ENCODE measurements around the gene CEACAM21. TPM values are rescaled to one million over a fixed set of nuclear protein-coding genes. Genes with fewer than 3 reads are reported as not detected.

The CEACAM21 gene
- total RNA-seq, 2 experiments from 2014 or later: 54.6 to 57.1 TPM

DNA sequence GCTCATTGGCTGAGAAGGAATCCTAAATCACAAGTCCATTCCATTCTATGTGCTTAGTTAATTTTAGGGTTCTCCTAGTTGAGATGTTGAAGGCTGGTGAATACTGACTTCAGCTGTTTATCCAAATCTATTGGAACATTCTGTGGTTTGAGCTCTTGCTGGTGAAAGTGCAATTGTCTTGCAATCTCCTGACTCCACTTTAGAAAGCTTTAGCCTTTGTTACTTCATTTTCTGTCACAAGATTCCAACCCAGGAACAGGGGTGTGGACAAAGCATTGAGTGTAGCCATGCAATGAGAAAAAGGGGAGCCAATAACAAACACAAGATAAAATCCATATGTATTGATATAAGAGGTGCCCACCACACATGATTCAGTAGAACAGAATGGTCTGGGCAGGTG, 15.0 kb downstream of the CEACAM21 start:
- CTCF ChIA-PET: interaction anchor here (0.9 to 1.4 kb wide), 3 partner anchors 20 to 141 kb away, joined by 3 to 7 read pairs (median 3); no protein-coding TSS in a partner anchor

DNA sequence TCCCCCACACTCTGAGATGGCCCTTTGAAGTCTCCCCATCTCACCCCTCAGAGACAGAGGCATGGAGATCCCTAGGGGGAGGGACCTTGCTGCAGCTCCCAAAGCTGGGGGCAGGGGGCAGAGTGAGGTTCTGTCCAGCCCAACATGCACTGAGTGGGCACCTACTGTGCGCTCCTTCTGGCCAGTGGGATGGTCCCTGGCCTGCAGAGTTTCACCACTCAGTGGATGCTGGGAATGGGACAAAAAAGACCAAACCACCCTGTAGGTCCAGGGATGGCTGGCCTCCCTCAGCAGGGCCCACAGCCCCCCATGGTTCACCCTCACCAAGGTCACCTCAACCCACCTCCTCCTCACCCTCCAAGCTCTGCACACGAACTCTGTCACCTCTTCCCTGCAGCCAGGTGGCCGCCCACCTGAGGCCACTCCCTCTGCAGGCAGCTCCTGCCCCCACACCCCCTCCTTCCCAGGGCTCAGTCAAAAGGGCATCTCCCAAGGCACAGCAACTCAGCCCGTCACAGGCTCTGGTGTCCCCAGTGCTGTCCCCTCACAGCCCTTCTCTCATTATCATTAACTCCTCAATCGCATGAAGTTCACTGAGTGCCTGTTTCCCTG, 16.1 kb downstream of the CEACAM21 start:
- no peak for ATAC-seq

More for the DNA sequence above, 15.0 kb downstream of the CEACAM21 start:
- no peak for DNase-seq
- H3K4me1 Mint-ChIP-seq: peaks cover 11% of the 10 kb centered on the region
- no peaks in the 10 kb centered on the region for H3K36me3 Mint-ChIP-seq
- H3K27ac Mint-ChIP-seq: no peak overlapping the region
- no peaks in the 10 kb centered on the region for H3K9me3 Mint-ChIP-seq (ENCODE audit: low read depth)
- ATAC-seq: no peak
- peaks cover 25% of the 10 kb centered on the region for H3K27me3 Mint-ChIP-seq
- no peak overlapping the region for H3K4me3 Mint-ChIP-seq

DNA sequence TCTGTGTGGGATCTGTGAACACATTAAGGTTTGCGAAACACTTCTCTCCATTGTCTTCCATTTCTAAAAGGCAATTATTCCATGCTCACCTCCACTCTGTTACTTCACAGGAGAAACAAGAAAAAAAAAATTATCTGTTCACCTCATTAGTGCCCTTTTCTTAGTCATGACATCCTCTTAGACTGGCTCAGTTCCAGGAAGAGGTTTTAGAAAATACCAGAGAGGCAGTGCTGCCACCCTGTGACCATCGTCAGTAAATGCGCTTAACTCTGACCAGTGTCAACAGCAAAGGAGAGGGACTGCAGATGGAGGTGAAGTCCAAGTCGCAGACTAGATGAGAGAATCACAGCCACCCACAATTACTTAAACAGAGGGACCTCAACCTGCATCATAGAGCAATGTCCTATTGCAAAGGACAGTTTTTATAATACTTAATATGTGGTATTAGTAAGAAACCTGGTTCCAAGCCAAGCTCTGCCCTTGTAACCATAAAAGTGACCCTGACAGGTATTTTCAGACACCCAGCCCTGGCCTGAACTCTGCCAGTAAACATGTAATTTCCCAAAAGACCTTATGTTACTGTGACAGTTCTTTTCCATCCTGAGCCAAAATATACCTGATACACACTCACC, 19.4 kb downstream of the CEACAM21 start:
- H3K4me3 Mint-ChIP-seq: no peak overlapping the region
- H3K27me3 Mint-ChIP-seq: peaks cover 54% of the 10 kb centered on the region
- H3K4me1 Mint-ChIP-seq: peaks cover 17% of the 10 kb centered on the region
- H3K27ac Mint-ChIP-seq: no peak overlapping the region
- CTCF ChIA-PET: interaction anchor here (0.8 to 7.0 kb wide), 15 partner anchors 10 to 153 kb away, joined by 3 to 61 read pairs (median 8); partner anchors contain the start of genes CEACAM21 and ERICH4
- ATAC-seq: peak; percentile 96
- peak; percentile 86 for DNase-seq
- H3K36me3 Mint-ChIP-seq: no peaks in the 10 kb centered on the region
- no peaks in the 10 kb centered on the region for H3K9me3 Mint-ChIP-seq (ENCODE audit: low read depth)

More for the DNA sequence above, 16.1 kb downstream of the CEACAM21 start:
- no peak overlapping the region for H3K4me3 Mint-ChIP-seq
- peaks cover 13% of the 10 kb centered on the region for H3K4me1 Mint-ChIP-seq
- H3K27ac Mint-ChIP-seq: no peak overlapping the region
- H3K9me3 Mint-ChIP-seq (ENCODE audit: low read depth): no peaks in the 10 kb centered on the region
- no peaks in the 10 kb centered on the region for H3K36me3 Mint-ChIP-seq
- H3K27me3 Mint-ChIP-seq: peaks cover 34% of the 10 kb centered on the region
- CTCF ChIA-PET: interaction anchor here (0.5 to 7.0 kb wide), 4 partner anchors 11 to 143 kb away, joined by 3 to 61 read pairs (median 30); no protein-coding TSS in a partner anchor
- DNase-seq: peak; percentile 37

DNA sequence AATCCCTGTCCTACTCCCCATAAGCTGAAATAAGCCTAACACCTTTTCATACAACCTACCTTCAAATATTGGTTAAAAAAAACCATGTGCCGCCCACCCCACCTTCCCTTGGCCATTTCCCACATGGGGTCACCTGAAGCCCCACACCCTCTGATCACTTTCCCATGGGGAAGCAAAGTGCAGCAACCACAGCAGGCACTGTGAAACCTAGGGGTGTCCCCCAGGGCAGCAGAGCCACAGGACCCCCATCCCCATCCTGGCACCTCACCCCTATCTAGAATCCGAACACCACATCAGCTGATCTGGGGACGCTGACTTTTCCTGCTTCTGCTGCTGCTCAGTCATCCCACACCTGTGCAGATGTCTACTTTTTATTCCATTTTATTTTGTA, 19.9 kb downstream of the CEACAM21 start:
- Mint-ChIP-seq H3K4me1 (peaks cover 17% of the 10 kb centered on the region), H3K4me3 (no peak overlapping the region), H3K27me3 (peaks cover 55% of the 10 kb centered on the region), H3K36me3 (no peaks in the 10 kb centered on the region), H3K27ac (no peak overlapping the region), H3K9me3 (ENCODE audit: low read depth) (no peaks in the 10 kb centered on the region)
- CTCF ChIA-PET: interaction anchor here (0.8 to 7.0 kb wide), 15 partner anchors 10 to 156 kb away, joined by 3 to 61 read pairs (median 9); partner anchors contain the start of genes CEACAM21, DMAC2 and ERICH4
- no peak for DNase-seq
- ATAC-seq: no peak

GRCh38 chr19:41597600-41598041, 21.7 kb downstream of the CEACAM21 start:
- H3K9me3 Mint-ChIP-seq (ENCODE audit: low read depth): no peaks in the 10 kb centered on the region
- CTCF ChIA-PET: interaction anchor here (0.6 to 7.0 kb wide), 24 partner anchors 9 to 225 kb away, joined by 3 to 61 read pairs (median 6); partner anchors contain the start of genes CEACAM21, DMAC2 and ERICH4
- no peaks in the 10 kb centered on the region for H3K36me3 Mint-ChIP-seq
- peak; percentile 87 for DNase-seq
- H3K4me3 Mint-ChIP-seq: no peak overlapping the region
- H3K4me1 Mint-ChIP-seq: peaks cover 17% of the 10 kb centered on the region
- peaks cover 48% of the 10 kb centered on the region for H3K27me3 Mint-ChIP-seq
- no peak overlapping the region for H3K27ac Mint-ChIP-seq
- ATAC-seq: peak; percentile 75

GRCh38 chr19:41599175-41599966, 23.4 kb downstream of the CEACAM21 start:
- Mint-ChIP-seq H3K27ac (no peak overlapping the region), H3K4me3 (no peak overlapping the region), H3K27me3 (peaks cover 53% of the 10 kb centered on the region), H3K9me3 (ENCODE audit: low read depth) (no peaks in the 10 kb centered on the region), H3K4me1 (peaks cover 17% of the 10 kb centered on the region), H3K36me3 (no peaks in the 10 kb centered on the region)
- DNase-seq (no peak), ATAC-seq (no peak)
- CTCF ChIA-PET: interaction anchor here (1.3 to 4.8 kb wide), 8 partner anchors 24 to 196 kb away, joined by 3 to 39 read pairs (median 10); partner anchors contain the start of genes CEACAM21 and DMAC2

- Mint-ChIP-seq H3K9me3 (ENCODE audit: low read depth) (no peaks in the 10 kb centered on the region), H3K27ac (no peak overlapping the region), H3K36me3 (no peaks in the 10 kb centered on the region), H3K27me3 (peaks cover 43% of the 10 kb centered on the region), H3K4me3 (no peak overlapping the region), H3K4me1 (peaks cover 5% of the 10 kb centered on the region)
- CTCF ChIA-PET: interaction anchor here (0.7 kb wide), 1 partner anchor 151 kb away, joined by 3 read pairs; no protein-coding TSS in a partner anchor
- ATAC-seq: no peak
- DNase-seq: no peak
Measured at GRCh38 chr19:41601771-41602170, 25.8 kb downstream of the CEACAM21 start.

- Mint-ChIP-seq H3K36me3 (no peaks in the 10 kb centered on the region), H3K27me3 (peaks cover 50% of the 10 kb centered on the region), H3K4me1 (no peaks in the 10 kb centered on the region), H3K4me3 (no peak overlapping the region), H3K9me3 (ENCODE audit: low read depth) (no peaks in the 10 kb centered on the region), H3K27ac (no peak overlapping the region)
- DNase-seq: no peak
- no peak for ATAC-seq
- CTCF ChIA-PET: interaction anchor here (1.2 to 1.9 kb wide), 3 partner anchors 9 to 36 kb away, joined by 3 to 5 read pairs (median 3); no protein-coding TSS in a partner anchor
Measured at GRCh38 chr19:41604831-41605230, 28.9 kb downstream of the CEACAM21 start.

DNA sequence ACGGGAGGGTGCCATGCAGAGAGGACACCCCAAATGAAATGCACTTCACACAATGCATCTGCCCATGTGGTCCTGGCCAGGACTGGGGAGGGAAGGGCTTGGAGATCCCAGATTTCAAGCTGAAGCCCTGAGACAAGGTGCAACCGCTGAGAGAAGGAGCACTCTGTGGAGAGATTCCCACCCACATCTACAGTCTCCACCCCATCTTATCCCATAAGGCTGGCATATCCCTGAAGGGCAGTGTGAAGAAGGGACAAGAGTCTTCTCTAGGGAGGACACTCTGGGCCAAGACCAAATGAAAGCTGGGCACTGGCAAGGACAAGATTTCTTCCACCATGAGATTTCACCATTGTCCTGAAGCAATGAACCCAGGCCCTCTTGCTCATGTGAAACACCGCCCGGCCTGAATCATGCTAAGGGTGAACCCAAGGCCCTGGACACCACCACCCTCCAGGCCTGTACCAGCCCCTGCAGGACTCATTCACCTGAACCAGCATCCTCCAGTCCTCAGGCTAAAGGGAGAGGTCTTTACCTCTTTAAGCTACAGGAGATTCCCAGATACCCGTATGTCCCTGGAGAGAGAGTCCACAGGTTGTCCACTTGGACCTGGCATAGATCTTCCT, 30.4 kb downstream of the CEACAM21 start:
- H3K4me3 Mint-ChIP-seq: no peak overlapping the region
- H3K4me1 Mint-ChIP-seq: no peaks in the 10 kb centered on the region
- no peak overlapping the region for H3K27ac Mint-ChIP-seq
- DNase-seq: peak; percentile 31
- peaks cover 55% of the 10 kb centered on the region for H3K27me3 Mint-ChIP-seq
- H3K9me3 Mint-ChIP-seq (ENCODE audit: low read depth): no peaks in the 10 kb centered on the region
- no peak for ATAC-seq
- no peaks in the 10 kb centered on the region for H3K36me3 Mint-ChIP-seq
- CTCF ChIA-PET: interaction anchor here (1.1 to 1.9 kb wide), 2 partner anchors 10 to 158 kb away, joined by 3 to 5 read pairs; no protein-coding TSS in a partner anchor

DNA sequence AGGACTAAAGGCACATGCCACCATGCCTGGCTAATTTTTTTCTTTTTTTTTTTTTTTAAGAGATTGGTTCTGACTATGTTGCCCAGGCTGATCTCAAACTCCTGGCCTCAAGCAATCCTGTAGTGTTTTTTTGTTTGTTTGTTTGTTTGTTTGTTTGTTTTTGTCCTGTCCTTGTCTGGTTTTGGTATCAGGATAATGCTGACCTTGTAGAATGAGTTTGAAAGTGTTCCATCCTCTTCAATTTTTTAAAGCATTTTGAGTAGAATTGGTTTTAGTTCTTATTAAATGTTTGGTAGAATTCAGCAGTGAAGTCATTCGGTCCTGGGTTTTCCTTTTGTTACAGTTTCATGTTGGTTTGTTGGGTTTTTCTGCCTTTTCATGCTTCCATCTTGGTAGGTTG, 31.7 kb downstream of the CEACAM21 start:
- Mint-ChIP-seq H3K27me3 (peaks cover 57% of the 10 kb centered on the region), H3K4me3 (no peak overlapping the region), H3K4me1 (no peaks in the 10 kb centered on the region), H3K36me3 (no peaks in the 10 kb centered on the region), H3K9me3 (ENCODE audit: low read depth) (no peaks in the 10 kb centered on the region), H3K27ac (no peak overlapping the region)
- CTCF ChIA-PET: interaction anchor here (3.0 kb wide), 1 partner anchor 10 kb away, joined by 7 read pairs; no protein-coding TSS in a partner anchor
- ATAC-seq (no peak), DNase-seq (no peak)

DNA sequence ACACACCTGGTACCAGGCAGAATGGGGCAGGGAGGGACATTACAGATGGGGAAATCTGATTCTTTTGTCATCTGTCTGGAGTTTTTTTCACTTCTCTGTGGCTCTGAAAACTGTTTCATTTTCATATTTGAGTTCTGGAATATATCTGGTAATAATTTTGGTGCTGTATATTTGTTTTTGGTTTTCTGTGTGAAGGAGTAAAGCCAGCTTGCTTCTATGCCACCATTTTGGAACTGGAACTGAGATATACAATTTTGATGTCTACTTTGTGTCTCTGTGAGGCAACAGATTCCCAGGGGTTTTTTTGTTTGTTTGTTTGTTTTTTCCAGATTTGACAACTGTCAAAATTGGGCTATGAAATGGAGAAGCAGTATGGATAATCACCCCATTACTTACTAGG, 34.8 kb downstream of the CEACAM21 start:
- H3K9me3 Mint-ChIP-seq (ENCODE audit: low read depth): no peaks in the 10 kb centered on the region
- ATAC-seq (no peak), DNase-seq (no peak)
- H3K36me3 Mint-ChIP-seq: no peaks in the 10 kb centered on the region
- peaks cover 43% of the 10 kb centered on the region for H3K27me3 Mint-ChIP-seq
- CTCF ChIA-PET: no interaction called here
- H3K4me3 Mint-ChIP-seq: no peak overlapping the region
- no peaks in the 10 kb centered on the region for H3K4me1 Mint-ChIP-seq
- H3K27ac Mint-ChIP-seq: no peak overlapping the region

DNA sequence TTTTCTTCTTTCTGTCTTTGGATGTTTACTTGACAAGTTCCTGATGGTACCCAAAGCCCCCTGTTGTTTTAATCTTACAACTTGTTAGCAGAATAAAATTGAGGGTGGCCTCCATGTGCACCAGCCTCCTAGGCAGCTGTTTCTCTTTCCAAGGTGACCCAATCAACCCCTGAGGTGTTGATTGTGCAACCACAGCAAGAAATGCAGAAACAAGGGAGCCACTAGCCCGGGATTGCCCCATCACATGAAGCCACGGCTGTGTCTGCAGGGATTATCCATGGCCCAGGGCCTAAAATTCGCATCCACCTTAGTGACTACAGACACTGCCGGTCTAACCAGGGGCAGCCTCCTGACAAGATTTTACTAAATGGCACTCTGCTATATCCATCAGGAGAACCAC, 36.5 kb downstream of the CEACAM21 start:
- DNase-seq: peak; percentile 15
- CTCF ChIA-PET: no interaction called here
- H3K36me3 Mint-ChIP-seq: no peaks in the 10 kb centered on the region
- H3K4me1 Mint-ChIP-seq: no peaks in the 10 kb centered on the region
- H3K9me3 Mint-ChIP-seq (ENCODE audit: low read depth): no peaks in the 10 kb centered on the region
- peaks cover 37% of the 10 kb centered on the region for H3K27me3 Mint-ChIP-seq
- ATAC-seq: no peak
- no peak overlapping the region for H3K4me3 Mint-ChIP-seq
- no peak overlapping the region for H3K27ac Mint-ChIP-seq
